Endothelial cell of umbilical vein (primary cell): Measurements from ENCODE around the gene INPP5A. TPM values are rescaled to one million over a fixed set of nuclear protein-coding genes. Genes with fewer than 3 reads are reported as not detected.

Experiments
- BruUV-seq: library from RNA; stranded (reverse); fragments of 400-500 nt; replicated peaks from 2 replicates; lab custom pipeline; 2021; lab: Mats Ljungman, UMichigan
- CTCF ChIA-PET: fragments of 300-600, 350-600 bp; sonication (Branson Sonifier 250); formaldehyde crosslinking; loops from one replicate; lab custom pipeline; 2021; ENCODE audit warnings: antibody characterized with exemption, inconsistent platforms; lab: Charles Lee
- POLR2A ChIA-PET: fragments of 300-600, 350-600 bp; sonication (Branson Sonifier 250); formaldehyde crosslinking; loops from one replicate; lab custom pipeline; 2021; ENCODE audit warnings: antibody characterized with exemption, inconsistent platforms; lab: Charles Lee
- DNase-seq: peaks from one replicate; pipeline ENCODE4 v3.0.0-alpha.2; 2011; ENCODE audit warnings: low read depth, low spot score
- FAIRE-seq: peaks from 2 replicates; lab custom pipeline; 2011; peaks lifted over from hg19 to GRCh38; lab: Jason Lieb, UNC
- H2AFZ ChIP-seq: 2 replicates; pipeline ENCODE4 v1.6.0; 2012; ENCODE audit warnings: low read depth, low read length, control low read depth, inconsistent platforms
- H3K27ac ChIP-seq: 2 replicates; pipeline ENCODE4 v1.5.1; 2011; ENCODE audit warnings: low read depth, mild to moderate bottlenecking, control low read depth, low read length, moderate library complexity; ENCODE audit not compliant: insufficient read depth
- H3K27me3 ChIP-seq, 2 experiments: 2 replicates each; pipeline versions ENCODE4 v1.6.0 to v1.6.1; 2011; ENCODE audit warnings: low read length in 2 of 2, mixed read lengths in 1 of 2; ENCODE audit not compliant: control insufficient read depth in 2 of 2, insufficient read depth in 2 of 2
- H3K36me3 ChIP-seq, 2 experiments: 2 replicates in 1 of 2; 3 replicates in 1 of 2; pipeline ENCODE4 v1.5.1; 2011; ENCODE audit warnings: low read length in 2 of 2, mild to moderate bottlenecking in 1 of 2, moderate library complexity in 1 of 2; ENCODE audit not compliant: control insufficient read depth in 2 of 2, insufficient read depth in 2 of 2; ENCODE audit errors: extremely low read depth in 1 of 2
- H3K4me1 ChIP-seq: 3 replicates; pipeline ENCODE4 v1.5.1; 2011; ENCODE audit warnings: mild to moderate bottlenecking, low read length; ENCODE audit not compliant: control insufficient read depth, insufficient read depth; ENCODE audit errors: extremely low read depth
- H3K4me2 ChIP-seq: 2 replicates; pipeline ENCODE4 v1.6.1; 2011; ENCODE audit warnings: low read length, control low read depth, mixed read lengths; ENCODE audit not compliant: insufficient read depth
- H3K4me3 ChIP-seq, 3 experiments: fragments of 200-600 bp in 1 of 3; sonication (generic), shearing (Covaris generic) in 1 of 3; replicated peaks in 1 of 3; 2 replicates each; pipeline ENCODE4 v1.5.1; 2011 to 2016; ENCODE audit warnings: control low read depth in 3 of 3, low read length in 3 of 3, mild to moderate bottlenecking in 2 of 3, inconsistent platforms in 1 of 3, low read depth in 1 of 3, moderate library complexity in 1 of 3; ENCODE audit not compliant: insufficient read depth in 1 of 3
- H3K79me2 ChIP-seq: 2 replicates; pipeline ENCODE4 v1.6.0; 2012; ENCODE audit warnings: low read length, inconsistent platforms; ENCODE audit not compliant: control insufficient read depth, insufficient read depth
- H3K9ac ChIP-seq: replicated peaks from 2 replicates; pipeline ENCODE3; 2011; ENCODE audit warnings: low read length, control low read depth; ENCODE audit not compliant: insufficient read depth; ENCODE audit errors: extremely low read depth
- H3K9me1 ChIP-seq: replicated peaks from 3 replicates; pipeline ENCODE4 v1.6.0; 2011; ENCODE audit warnings: mild to moderate bottlenecking, low read length; ENCODE audit not compliant: control insufficient read depth, insufficient read depth; ENCODE audit errors: extremely low read depth
- H3K9me3 ChIP-seq: replicated peaks from 2 replicates; pipeline ENCODE4 v1.5.1; 2012; ENCODE audit warnings: low read length, inconsistent platforms; ENCODE audit not compliant: control insufficient read depth, insufficient read depth
- H4K20me1 ChIP-seq: replicated peaks from 2 replicates; pipeline ENCODE3; 2011; ENCODE audit warnings: mild to moderate bottlenecking, low read length; ENCODE audit not compliant: control insufficient read depth, insufficient read depth; ENCODE audit errors: extremely low read depth
- EZH2 ChIP-seq: IDR thresholded peaks from 2 replicates; pipeline ENCODE4 v1.6.1; 2012; ENCODE audit warnings: borderline replicate concordance, low read depth, mild to moderate bottlenecking, moderate library complexity, low read length, inconsistent platforms; ENCODE audit not compliant: severe bottlenecking
- FOS ChIP-seq: IDR thresholded peaks from 2 replicates; pipeline ENCODE4 v1.6.1; 2011; ENCODE audit warnings: mild to moderate bottlenecking, low read length, moderate library complexity, borderline replicate concordance; ENCODE audit not compliant: insufficient read depth
- GATA2 ChIP-seq: IDR thresholded peaks from 2 replicates; pipeline ENCODE4 v1.7.0; 2011; ENCODE audit warnings: low read depth, mild to moderate bottlenecking, moderate library complexity, mixed read lengths, low read length; ENCODE audit not compliant: insufficient read length, insufficient read depth
- JUN ChIP-seq: IDR thresholded peaks from 2 replicates; pipeline ENCODE4 v1.6.1; 2011; ENCODE audit warnings: borderline replicate concordance, low read depth; ENCODE audit not compliant: insufficient read length, insufficient read depth
- MYC ChIP-seq: IDR thresholded peaks from one replicate; pipeline ENCODE4 v1.6.1; 2011; ENCODE audit warnings: mild to moderate bottlenecking, low read depth, low read length
- POLR2A ChIP-seq: IDR thresholded peaks from 2 replicates; pipeline ENCODE4 v1.6.1; 2012; ENCODE audit warnings: low read depth, mild to moderate bottlenecking, control low read depth, low read length
- POLR2AphosphoS5 ChIP-seq: IDR thresholded peaks from 2 replicates; pipeline ENCODE4 v1.6.1; 2012; ENCODE audit warnings: low read depth, mild to moderate bottlenecking, control low read depth, low read length, moderate library complexity; ENCODE audit not compliant: insufficient read depth
- dilution Hi-C: fragments of 300-500 bp; cut with MboI; formaldehyde crosslinking; loops from one replicate; pipeline ENCODE4 v1.15.0; 2019; ENCODE audit warnings: low sequenced_read_pairs; ENCODE audit not compliant: extremely low pct_ligation_motif_present
- intact Hi-C: fragments of 100-400 bp; cut with micrococcal nuclease; formaldehyde crosslinking; loops from one replicate; pipeline ENCODE4 v1.10.0; 2022
- polyA plus RNA-seq, 4 experiments: library from polyadenylated mRNA; depleted of rRNA in 3 of 4; stranded (reverse) in 3 of 4; unstranded in 1 of 4; fragments of >200 nt; gene quantifications; 2 replicates each; pipeline versions ENCODE4 v1.2.1 to v1.2.3, GENCODE V29; 2011 to 2012; ENCODE audit warnings: missing spikeins in 1 of 4
- total RNA-seq: library from RNA; stranded (reverse); gene quantifications from 2 replicates; pipeline ENCODE4 v1.2.3, GENCODE V29; 2021
- TF ChIP-seq, protein P1 (sequence below): IDR thresholded peaks from 2 replicates; pipeline ENCODE4 v1.6.1; 2011; ENCODE audit not compliant: insufficient read depth, insufficient read length
- TF ChIP-seq, protein P2 (sequence below), 2 donors: IDR thresholded peaks; 1 replicate in 1 of 2; 2 replicates in 1 of 2; pipeline ENCODE4 v1.5.1; 2011; ENCODE audit warnings: low read length in 2 of 2, mild to moderate bottlenecking in 2 of 2, moderate library complexity in 2 of 2, control low read depth in 1 of 2, inconsistent platforms in 1 of 2, low read depth in 1 of 2; ENCODE audit not compliant: insufficient read depth in 1 of 2; ENCODE audit errors: extremely low read depth in 1 of 2

INPP5A gene
- total and polyA plus RNA-seq, 2 donors (not counting 3 experiments of a cell fraction or from before 2014, with no cell fraction given), result 22.9 to 33.2 TPM

DNA sequence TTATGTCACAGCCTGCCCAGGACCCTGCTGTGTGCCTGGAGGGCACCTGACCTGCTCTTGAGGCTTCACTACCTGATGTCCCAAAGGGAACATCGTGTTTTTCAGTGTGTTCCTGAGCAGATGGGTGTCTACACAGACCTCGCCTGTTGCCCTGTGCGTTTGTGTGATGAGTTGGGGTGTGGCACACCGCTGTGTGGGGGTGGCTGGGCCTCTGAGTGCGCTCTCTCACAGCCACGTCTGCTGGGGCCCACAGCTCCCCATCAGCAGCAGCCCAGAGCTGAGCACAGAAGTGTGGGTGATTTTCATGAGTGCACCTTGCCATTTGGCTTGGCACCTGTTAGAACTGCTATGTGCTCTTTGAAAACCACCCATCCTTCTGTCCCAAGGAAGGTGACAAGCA, 126.8 kb downstream of the INPP5A start:
- FAIRE-seq (no peak), DNase-seq (no peak)
- TF ChIP-seq EZH2, result no peak
- no peak overlapping the region for H3K4me3 ChIP-seq
- POLR2A ChIA-PET, result no interaction called here
- no TSS peak for BruUV-seq
- H3K4me1 ChIP-seq, result peaks cover 30% of the 10 kb centered on the region
- H4K20me1 ChIP-seq, result no peaks in the 10 kb centered on the region
- H3K9me1 ChIP-seq, result no peaks in the 10 kb centered on the region
- CTCF ChIA-PET, result interaction anchor here (2.3 kb wide), 1 partner anchor 10 kb away, joined by 11 read pairs; no protein-coding TSS in a partner anchor
- no peak overlapping the region for H2AFZ ChIP-seq
- no peaks in the 10 kb centered on the region for H3K27me3 ChIP-seq
- H3K79me2 ChIP-seq, result peaks cover 14% of the 10 kb centered on the region
- dilution Hi-C loops (no loop called here), intact Hi-C loops (loop anchor here (10.0 kb wide), 1 partner anchor 640 kb away; the partner anchor contains the start of genes TUBGCP2 and ZNF511)
- no peaks in the 10 kb centered on the region for H3K36me3 ChIP-seq
- H3K4me2 ChIP-seq, result no peak overlapping the region
- H3K9ac ChIP-seq, result no peak overlapping the region
- H3K9me3 ChIP-seq, result no peaks in the 10 kb centered on the region
- no peak overlapping the region for H3K27ac ChIP-seq

DNA sequence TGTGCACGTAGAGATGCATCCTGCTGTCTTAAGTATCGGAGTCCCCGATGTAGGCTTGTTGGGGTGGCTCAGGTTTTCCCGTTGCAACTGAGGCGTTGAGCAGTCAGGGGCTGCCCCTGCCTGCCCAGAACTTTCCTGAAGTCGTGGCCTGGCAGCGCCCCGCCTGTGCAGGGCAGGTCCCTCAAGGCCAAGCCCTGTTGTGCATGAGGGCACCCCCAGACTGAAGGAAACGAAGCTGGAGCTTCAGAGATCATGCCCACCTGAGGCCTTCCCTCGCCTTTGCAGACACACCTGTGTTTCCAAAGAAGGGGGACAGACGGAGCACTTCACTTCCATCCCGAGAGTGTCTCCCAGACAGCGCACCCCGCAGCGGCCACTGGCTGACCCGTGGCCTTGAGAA, 127.3 kb downstream of the INPP5A start:
- intact Hi-C loops, result loop anchor here (5.0 to 10.0 kb wide), 3 partner anchors 122 to 640 kb away; partner anchors contain the start of genes CFAP46, NKX6-2, TUBGCP2 and ZNF511
- Histone ChIP-seq H3K27me3 (no peaks in the 10 kb centered on the region), H3K9me1 (no peaks in the 10 kb centered on the region), H3K4me1 (peaks cover 30% of the 10 kb centered on the region), H4K20me1 (no peaks in the 10 kb centered on the region), H3K9me3 (no peaks in the 10 kb centered on the region), H3K27ac (no peak overlapping the region), H3K36me3 (no peaks in the 10 kb centered on the region), H3K4me3 (no peak overlapping the region), H3K4me2 (no peak overlapping the region), H2AFZ (no peak overlapping the region), H3K79me2 (peaks cover 17% of the 10 kb centered on the region), H3K9ac (no peak overlapping the region)
- BruUV-seq, result no TSS peak
- dilution Hi-C loops, result no loop called here
- no peak for TF ChIP-seq GATA2
- no peak for TF ChIP-seq POLR2A
- TF ChIP-seq EZH2, result no peak
- no peak for TF ChIP-seq JUN
- no peak for TF ChIP-seq FOS
- TF ChIP-seq POLR2AphosphoS5, result no peak
- TF ChIP-seq, protein P1, sequence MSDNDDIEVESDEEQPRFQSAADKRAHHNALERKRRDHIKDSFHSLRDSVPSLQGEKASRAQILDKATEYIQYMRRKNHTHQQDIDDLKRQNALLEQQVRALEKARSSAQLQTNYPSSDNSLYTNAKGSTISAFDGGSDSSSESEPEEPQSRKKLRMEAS, result no peak
- no peak for TF ChIP-seq MYC
- TF ChIP-seq, protein P2, sequence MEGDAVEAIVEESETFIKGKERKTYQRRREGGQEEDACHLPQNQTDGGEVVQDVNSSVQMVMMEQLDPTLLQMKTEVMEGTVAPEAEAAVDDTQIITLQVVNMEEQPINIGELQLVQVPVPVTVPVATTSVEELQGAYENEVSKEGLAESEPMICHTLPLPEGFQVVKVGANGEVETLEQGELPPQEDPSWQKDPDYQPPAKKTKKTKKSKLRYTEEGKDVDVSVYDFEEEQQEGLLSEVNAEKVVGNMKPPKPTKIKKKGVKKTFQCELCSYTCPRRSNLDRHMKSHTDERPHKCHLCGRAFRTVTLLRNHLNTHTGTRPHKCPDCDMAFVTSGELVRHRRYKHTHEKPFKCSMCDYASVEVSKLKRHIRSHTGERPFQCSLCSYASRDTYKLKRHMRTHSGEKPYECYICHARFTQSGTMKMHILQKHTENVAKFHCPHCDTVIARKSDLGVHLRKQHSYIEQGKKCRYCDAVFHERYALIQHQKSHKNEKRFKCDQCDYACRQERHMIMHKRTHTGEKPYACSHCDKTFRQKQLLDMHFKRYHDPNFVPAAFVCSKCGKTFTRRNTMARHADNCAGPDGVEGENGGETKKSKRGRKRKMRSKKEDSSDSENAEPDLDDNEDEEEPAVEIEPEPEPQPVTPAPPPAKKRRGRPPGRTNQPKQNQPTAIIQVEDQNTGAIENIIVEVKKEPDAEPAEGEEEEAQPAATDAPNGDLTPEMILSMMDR (IDR thresholded peaks at IDR 0.05; ENCODE audit: extremely low read depth in 1 of 2, insufficient read depth in 1 of 2, low read depth in 1 of 2, low read length in 2 of 2), result no peak
- no peak for FAIRE-seq
- ChIA-PET CTCF (interaction anchor here (2.3 to 3.5 kb wide), 2 partner anchors 10 kb away, joined by 11 to 21 read pairs; no protein-coding TSS in a partner anchor), POLR2A (no interaction called here)
- no peak for DNase-seq
